ENCODE measurements around the gene KRT82.
"Not testable (repeated sequence)": the region's sequence is repeated elsewhere in the genome, so short reads cannot be mapped to it uniquely, and the experiment has no call there.

KRT82 gene

GRCh38 chr12:52405922-52406385 is at the start of gene KRT82:
TSS of gene KRT82 (minus strand) at chr12:52406335. CDS start at chr12:52406277, 58 bp downstream.
- H3K4me3 ChIP-seq (ENCODE audit: low read depth, low read length), result no peak within 1 kb of the TSS
- no peak for TF ChIP-seq CTCF (IDR thresholded peaks at IDR 0.05; ENCODE audit: low read depth, low read length)

GRCh38 chr12:52455821-52456220 is 49.7 kb upstream of the KRT82 start:
- no peak overlapping the region for H3K4me3 ChIP-seq (ENCODE audit: low read depth, low read length)

GRCh38 chr12:52454411-52455201 is 48.5 kb upstream of the KRT82 start:
- TF ChIP-seq CTCF (IDR thresholded peaks at IDR 0.05; ENCODE audit: low read depth, low read length), result no peak
- H3K4me3 ChIP-seq (ENCODE audit: low read depth, low read length), result no peak overlapping the region

More at GRCh38 chr12:52455821-52456220, 49.7 kb upstream of the KRT82 start:
- no peak for TF ChIP-seq CTCF (IDR thresholded peaks at IDR 0.05; ENCODE audit: low read depth, low read length)

- TF ChIP-seq CTCF (IDR thresholded peaks at IDR 0.05; ENCODE audit: low read depth, low read length), result no peak
- H3K4me3 ChIP-seq (ENCODE audit: low read depth, low read length), result no peak within 1 kb of the TSS
Measured at GRCh38 chr12:52452101-52452500, 46.0 kb upstream of the KRT82 start, which contains the start of gene KRT6B. TSS of gene KRT6B (minus strand) at chr12:52452146. CDS start at chr12:52452078, 68 bp downstream.

GRCh38 chr12:52448228-52448627 is 42.1 kb upstream of the KRT82 start:
- H3K4me3 ChIP-seq (ENCODE audit: low read depth, low read length), result no peak overlapping the region
- no peak for TF ChIP-seq CTCF (IDR thresholded peaks at IDR 0.05; ENCODE audit: low read depth, low read length)

GRCh38 chr12:52447196-52447595 is 41.1 kb upstream of the KRT82 start:
- not testable (repeated sequence) for H3K4me3 ChIP-seq (ENCODE audit: low read depth, low read length)

GRCh38 chr12:52446367-52447045 is 40.4 kb upstream of the KRT82 start:
- H3K4me3 ChIP-seq (ENCODE audit: low read depth, low read length), result no peak overlapping the region
- TF ChIP-seq CTCF (IDR thresholded peaks at IDR 0.05; ENCODE audit: low read depth, low read length), result no peak

Data from WI38 (cell line).